Loucy (cell line): ENCODE results near the gene HGS.

Experiments used
- H2AFZ ChIP-seq: fragments of 200-600 bp; sonication (generic); 2 replicates; pipeline ENCODE4 v1.6.0; 2016; ENCODE audit warnings: antibody characterized with exemption, mild to moderate bottlenecking, low read length, moderate library complexity
- H3F3A ChIP-seq: fragments of 200-600 bp; 2 replicates; pipeline ENCODE4 v1.6.0; 2016; ENCODE audit warnings: antibody characterized with exemption, low read depth, mild to moderate bottlenecking
- H3K27me3 ChIP-seq: fragments of 200-600 bp; sonication (generic); 2 replicates; pipeline ENCODE4 v1.6.1; 2014; ENCODE audit warnings: low read length, mild to moderate bottlenecking; ENCODE audit not compliant: insufficient read depth, poor library complexity, severe bottlenecking
- H3K36me3 ChIP-seq: fragments of 200-600 bp; sonication (generic); 2 replicates; pipeline ENCODE4 v1.6.1; 2016; ENCODE audit warnings: low read length; ENCODE audit not compliant: insufficient read depth
- H3K4me1 ChIP-seq: fragments of 200-600 bp; sonication (generic); 2 replicates; pipeline ENCODE4 v1.5.1; 2014; ENCODE audit warnings: low read length, mild to moderate bottlenecking; ENCODE audit not compliant: insufficient read depth, poor library complexity, severe bottlenecking
- H3K4me2 ChIP-seq: fragments of 200-600 bp; sonication (generic); 2 replicates; pipeline ENCODE4 v1.6.0; 2014; ENCODE audit warnings: antibody characterized with exemption, low read length, low read depth, mild to moderate bottlenecking; ENCODE audit not compliant: poor library complexity, severe bottlenecking
- H3K4me3 ChIP-seq: fragments of 200-600 bp; sonication (generic); 2 replicates; pipeline ENCODE4 v1.5.1; 2014; ENCODE audit warnings: low read length, mild to moderate bottlenecking, mixed read lengths; ENCODE audit not compliant: poor library complexity, severe bottlenecking
- H3K79me2 ChIP-seq: fragments of 200-600 bp; sonication (generic); 2 replicates; pipeline ENCODE4 v1.6.1; 2014; ENCODE audit warnings: low read length; ENCODE audit not compliant: insufficient read depth
- H3K9ac ChIP-seq: fragments of 200-600 bp; sonication (generic); 2 replicates; pipeline ENCODE4 v1.6.0; 2014; ENCODE audit warnings: mild to moderate bottlenecking, low read depth, low read length, moderate library complexity; ENCODE audit not compliant: poor library complexity, severe bottlenecking
- H3K9me2 ChIP-seq: fragments of 200-600 bp; sonication (generic); replicated peaks from 2 replicates; pipeline ENCODE4 v1.6.1; 2016; ENCODE audit warnings: low read depth, low read length, mixed read lengths
- H3K9me3 ChIP-seq: fragments of 200-600 bp; sonication (generic); 2 replicates; pipeline ENCODE4 v1.6.1; 2014; ENCODE audit warnings: mild to moderate bottlenecking, antibody characterized with exemption, low read length, low read depth; ENCODE audit not compliant: insufficient read depth
- H4K20me1 ChIP-seq: fragments of 200-600 bp; sonication (generic); 2 replicates; pipeline ENCODE4 v1.6.0; 2014; ENCODE audit warnings: antibody characterized with exemption, low read length, mild to moderate bottlenecking; ENCODE audit not compliant: insufficient read depth, poor library complexity, severe bottlenecking
- CTCF ChIP-seq: fragments of 200-600 bp; sonication (generic); conservative IDR thresholded peaks from 2 replicates; pipeline ENCODE4 v1.5.1; 2014; ENCODE audit warnings: mild to moderate bottlenecking, antibody characterized with exemption, low read length
- EZH2phosphoT487 ChIP-seq: fragments of 200-600 bp; IDR thresholded peaks from 2 replicates; pipeline ENCODE4 v1.6.1; 2018; ENCODE audit warnings: antibody characterized with exemption, mild to moderate bottlenecking, moderate library complexity, borderline replicate concordance

Gene HGS

DNA sequence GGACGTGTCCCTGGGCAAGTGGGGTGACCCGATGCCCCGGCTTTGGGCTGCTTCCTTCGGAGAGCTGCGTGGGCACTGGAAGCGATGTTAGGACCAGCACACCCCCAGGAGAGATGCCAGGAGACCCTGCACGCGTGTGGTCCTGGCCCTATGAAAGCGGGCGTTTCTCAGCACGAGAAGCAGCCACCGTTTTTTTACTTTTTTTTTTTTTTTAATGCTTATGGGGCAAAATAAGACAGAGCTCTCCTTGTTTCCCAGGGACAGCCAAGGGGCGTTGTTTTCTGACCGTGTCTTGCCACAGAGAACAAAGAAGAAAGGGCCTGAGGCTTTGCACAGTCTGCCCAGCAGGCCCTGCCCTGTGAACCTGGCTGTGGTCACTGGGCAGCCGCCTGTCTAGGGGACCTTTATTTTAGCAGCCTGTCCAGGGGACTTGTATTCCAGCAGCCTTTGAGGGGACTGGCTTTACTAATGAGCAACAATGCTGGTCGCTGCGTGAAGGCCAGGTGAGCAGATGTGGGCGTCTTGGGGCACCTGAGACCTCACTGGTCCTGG lies 29.3 kb downstream of the HGS start:
- peak overlapping the region; percentile 85 for H3K4me3 ChIP-seq
- H3F3A ChIP-seq = no peaks in the 10 kb centered on the region
- peak overlapping the region; percentile 75 for H3K9ac ChIP-seq
- H3K9me2 ChIP-seq = no peaks in the 10 kb centered on the region
- H3K4me1 ChIP-seq = peaks cover 25% of the 10 kb centered on the region
- H3K9me3 ChIP-seq = no peaks in the 10 kb centered on the region
- no peak for TF ChIP-seq EZH2phosphoT487
- TF ChIP-seq CTCF = no peak
- no peak overlapping the region for H2AFZ ChIP-seq
- peaks cover 6% of the 10 kb centered on the region for H4K20me1 ChIP-seq
- H3K36me3 ChIP-seq = peaks cover 2% of the 10 kb centered on the region; the same call in 1 of the 2 replicates
- H3K27me3 ChIP-seq = no peaks in the 10 kb centered on the region
- peak overlapping the region; percentile 98 for H3K4me2 ChIP-seq
- H3K79me2 ChIP-seq = peaks cover 34% of the 10 kb centered on the region

DNA sequence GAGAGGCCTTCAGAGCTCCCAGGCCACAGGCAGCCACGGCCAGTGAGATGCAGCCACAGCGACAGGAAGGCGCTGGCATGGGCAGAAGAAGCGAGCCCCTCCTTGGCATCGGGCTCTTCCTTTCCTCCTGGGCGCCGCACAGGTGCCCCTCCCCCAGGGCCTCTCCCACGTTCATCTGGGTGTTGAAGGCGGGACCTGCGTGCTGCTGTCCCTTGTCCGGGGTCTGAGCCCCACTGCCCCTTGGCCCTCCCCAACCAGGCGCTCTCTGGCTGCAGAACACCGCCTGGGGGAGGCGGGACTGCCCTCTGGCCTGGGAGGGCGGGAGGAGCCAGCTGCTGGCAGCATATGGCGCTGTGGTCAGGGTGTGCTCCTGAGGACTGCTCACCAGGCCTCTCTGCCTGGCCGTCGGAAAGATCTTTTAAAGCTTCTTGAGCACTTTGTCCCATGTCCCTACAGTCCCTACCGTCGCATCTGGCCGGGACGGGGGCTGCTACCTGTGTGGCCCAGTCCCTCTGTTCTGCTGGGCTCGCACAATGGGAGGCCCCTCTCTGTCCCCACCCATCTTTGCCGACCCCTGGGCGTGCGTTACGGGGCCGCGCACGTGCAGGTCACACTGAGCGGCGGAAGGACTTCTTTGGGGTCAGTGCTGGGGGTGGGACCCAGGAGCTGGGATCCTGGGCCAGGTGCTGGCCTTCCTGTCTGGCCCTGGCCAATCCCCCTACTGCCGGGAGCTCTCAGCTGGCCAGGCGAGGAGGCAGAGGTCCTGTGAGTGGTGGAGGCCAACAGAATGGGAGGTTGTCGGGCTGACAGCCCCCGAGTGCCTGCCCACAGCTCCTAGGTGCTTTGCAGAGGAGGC lies 30.0 kb downstream of the HGS start:
- H3K9ac ChIP-seq = peak overlapping the region; percentile 75
- no peak overlapping the region for H2AFZ ChIP-seq

GRCh38 chr17:81714412-81715106 lies 30.7 kb downstream of the HGS start:
- peak overlapping the region; percentile 75 for H3K9ac ChIP-seq
- no peaks in the 10 kb centered on the region for H3K9me2 ChIP-seq
- H3K9me3 ChIP-seq = no peaks in the 10 kb centered on the region
- H3K4me1 ChIP-seq = peaks cover 25% of the 10 kb centered on the region
- no peaks in the 10 kb centered on the region for H3F3A ChIP-seq
- peak overlapping the region; percentile 85 for H3K4me3 ChIP-seq
- peak overlapping the region; percentile 98 for H3K4me2 ChIP-seq
- peaks cover 34% of the 10 kb centered on the region for H3K79me2 ChIP-seq
- no peaks in the 10 kb centered on the region for H3K27me3 ChIP-seq
- H3K36me3 ChIP-seq = no peaks in the 10 kb centered on the region
- H4K20me1 ChIP-seq = peaks cover 6% of the 10 kb centered on the region
- TF ChIP-seq EZH2phosphoT487 = no peak
- TF ChIP-seq CTCF = no peak
- no peak overlapping the region for H2AFZ ChIP-seq

More for the DNA sequence above, 30.0 kb downstream of the HGS start:
- Histone ChIP-seq H3K4me3 (peak overlapping the region; percentile 85), H3K9me2 (no peaks in the 10 kb centered on the region), H3F3A (no peaks in the 10 kb centered on the region), H3K79me2 (peaks cover 34% of the 10 kb centered on the region), H3K9me3 (no peaks in the 10 kb centered on the region), H3K27me3 (no peaks in the 10 kb centered on the region), H3K36me3 (no peaks in the 10 kb centered on the region), H4K20me1 (peaks cover 6% of the 10 kb centered on the region), H3K4me2 (peak overlapping the region; percentile 98), H3K4me1 (peaks cover 25% of the 10 kb centered on the region)
- TF ChIP-seq CTCF (no peak), EZH2phosphoT487 (no peak)
